Islet precursor cell (in vitro differentiated cells): ENCODE data around the gene FRMD8.

Experiments used
- DNase-seq: peaks from one replicate; pipeline ENCODE4 v3.0.0-alpha.2; 2018

FRMD8 gene

GRCh38 chr11:65394125-65394536 lies 7.7 kb downstream of the FRMD8 start:
- no peak for DNase-seq

GRCh38 chr11:65395961-65396530 lies 9.6 kb downstream of the FRMD8 start:
- no peak for DNase-seq

- DNase-seq = no peak
Measured at GRCh38 chr11:65396769-65397745, 10.6 kb downstream of the FRMD8 start.

- DNase-seq = no peak
Measured at GRCh38 chr11:65398362-65398910, 12.0 kb downstream of the FRMD8 start.

- DNase-seq = no peak
Measured at GRCh38 chr11:65399249-65399648, 12.8 kb downstream of the FRMD8 start.

GRCh38 chr11:65399845-65400244 lies 13.4 kb downstream of the FRMD8 start:
- no peak for DNase-seq

- no peak for DNase-seq
Measured at GRCh38 chr11:65400307-65401072, 14.1 kb downstream of the FRMD8 start.

GRCh38 chr11:65401073-65401802 lies 14.8 kb downstream of the FRMD8 start:
- DNase-seq = no peak

GRCh38 chr11:65401803-65402248 lies 15.4 kb downstream of the FRMD8 start:
- DNase-seq = no peak

- no peak for DNase-seq
Measured at GRCh38 chr11:65402790-65403189, 16.4 kb downstream of the FRMD8 start.

GRCh38 chr11:65403607-65404121 lies 17.2 kb downstream of the FRMD8 start:
- DNase-seq = no peak

GRCh38 chr11:65404210-65404609 lies 17.8 kb downstream of the FRMD8 start:
- no peak for DNase-seq

GRCh38 chr11:65404638-65405339 lies 18.4 kb downstream of the FRMD8 start:
- DNase-seq = no peak

GRCh38 chr11:65410936-65411680 lies 24.7 kb downstream of the FRMD8 start:
- DNase-seq = peak; percentile 43

- no peak for DNase-seq
Measured at GRCh38 chr11:65411681-65412070, 25.2 kb downstream of the FRMD8 start.

GRCh38 chr11:65412271-65413076 lies 26.0 kb downstream of the FRMD8 start:
- peak; percentile 36 for DNase-seq

GRCh38 chr11:65413077-65413664 lies 26.7 kb downstream of the FRMD8 start:
- peak; percentile 25 for DNase-seq

GRCh38 chr11:65414776-65415498 lies 28.5 kb downstream of the FRMD8 start:
- DNase-seq = peak; percentile 61
